ENCODE data around the gene KIRREL3.

DNA sequence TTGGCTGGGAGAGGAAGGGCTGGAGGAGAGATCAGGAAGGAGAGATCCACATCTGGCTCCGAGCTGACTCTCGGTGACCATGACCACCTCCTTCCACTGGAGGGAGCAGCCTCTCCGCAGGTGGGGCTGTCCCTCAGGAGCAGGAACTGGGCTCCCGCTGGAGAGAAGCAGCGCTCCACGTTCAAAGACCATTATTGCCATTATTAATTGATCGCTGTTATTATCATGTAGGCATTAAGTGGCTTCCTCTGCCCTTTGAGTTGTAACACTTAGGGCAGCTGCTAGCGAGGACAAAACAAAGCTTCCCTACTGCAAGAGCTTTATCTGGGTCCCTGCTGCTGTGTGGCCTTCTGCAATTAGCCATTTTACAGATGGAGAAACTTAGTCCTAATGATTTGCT lies 393.2 kb downstream of the KIRREL3 start:
- TF ChIP-seq EZH2phosphoT487 (IDR thresholded peaks at IDR 0.05; ENCODE audit: low read depth), result no peak
- TF ChIP-seq, protein P1, sequence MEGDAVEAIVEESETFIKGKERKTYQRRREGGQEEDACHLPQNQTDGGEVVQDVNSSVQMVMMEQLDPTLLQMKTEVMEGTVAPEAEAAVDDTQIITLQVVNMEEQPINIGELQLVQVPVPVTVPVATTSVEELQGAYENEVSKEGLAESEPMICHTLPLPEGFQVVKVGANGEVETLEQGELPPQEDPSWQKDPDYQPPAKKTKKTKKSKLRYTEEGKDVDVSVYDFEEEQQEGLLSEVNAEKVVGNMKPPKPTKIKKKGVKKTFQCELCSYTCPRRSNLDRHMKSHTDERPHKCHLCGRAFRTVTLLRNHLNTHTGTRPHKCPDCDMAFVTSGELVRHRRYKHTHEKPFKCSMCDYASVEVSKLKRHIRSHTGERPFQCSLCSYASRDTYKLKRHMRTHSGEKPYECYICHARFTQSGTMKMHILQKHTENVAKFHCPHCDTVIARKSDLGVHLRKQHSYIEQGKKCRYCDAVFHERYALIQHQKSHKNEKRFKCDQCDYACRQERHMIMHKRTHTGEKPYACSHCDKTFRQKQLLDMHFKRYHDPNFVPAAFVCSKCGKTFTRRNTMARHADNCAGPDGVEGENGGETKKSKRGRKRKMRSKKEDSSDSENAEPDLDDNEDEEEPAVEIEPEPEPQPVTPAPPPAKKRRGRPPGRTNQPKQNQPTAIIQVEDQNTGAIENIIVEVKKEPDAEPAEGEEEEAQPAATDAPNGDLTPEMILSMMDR (IDR thresholded peaks at IDR 0.05; ENCODE audit: low read depth, low read length), result peak; percentile 54
